Kidney glomerular epithelial cell (primary cell): ENCODE measurements around the gene LMO2.
A peak's percentile ranks its signal among the peaks of the same experiment; 100 is the strongest.

Experiments
- DNase-seq: peaks from one replicate; lab custom pipeline; 2025; lab: John Stamatoyannopoulos, UW

LMO2 gene

GRCh38 chr11:33913991-33914390 lies 22.1 kb upstream of the LMO2 start:
- no peak for DNase-seq

DNA sequence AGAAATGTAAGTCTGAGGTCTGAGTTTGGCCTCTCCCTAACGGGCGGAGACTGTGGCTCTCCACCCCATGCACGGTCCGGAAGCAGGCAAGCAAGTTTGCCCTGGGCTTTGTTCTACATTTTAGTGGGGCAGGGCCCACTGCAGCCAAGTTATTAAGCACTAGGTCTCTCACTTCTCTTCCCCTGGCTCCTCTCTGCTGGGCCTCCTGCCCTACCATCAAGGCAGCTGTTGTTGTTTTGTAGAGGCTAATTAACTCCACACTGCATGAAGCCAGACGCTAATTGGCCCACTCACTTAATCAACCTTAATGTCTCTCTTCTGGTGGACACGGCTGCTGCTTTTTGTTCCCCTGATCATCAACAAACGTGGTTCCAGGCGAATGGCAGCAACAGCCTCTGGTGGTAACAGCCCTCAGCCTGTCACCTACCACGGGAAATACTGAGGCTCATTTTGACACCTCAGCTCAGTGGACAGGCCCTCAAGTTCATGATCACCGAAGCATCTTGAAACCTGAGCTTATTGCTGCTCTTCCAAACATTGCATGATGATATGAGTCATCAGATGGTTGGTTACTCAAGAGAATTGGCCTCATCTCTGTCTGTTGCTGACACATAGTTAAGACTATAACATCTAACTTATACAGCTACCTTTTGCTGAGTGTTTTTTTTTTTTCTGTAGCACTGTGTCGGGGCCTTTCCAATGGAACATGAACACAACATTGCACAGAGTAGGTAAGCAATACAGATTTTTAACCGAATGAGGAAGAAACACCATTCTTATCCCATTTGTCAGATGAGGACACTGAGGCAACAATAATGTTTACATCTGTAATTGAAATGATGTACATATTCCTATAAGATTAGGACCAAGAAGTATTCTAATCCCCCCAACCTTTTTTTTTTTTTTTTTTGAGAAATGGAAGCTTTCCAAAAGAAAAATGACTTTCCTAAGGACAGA lies 20.8 kb upstream of the LMO2 start:
- peak; percentile 76 for DNase-seq

GRCh38 chr11:33910958-33911339 lies 19.1 kb upstream of the LMO2 start:
- DNase-seq: no peak

GRCh38 chr11:33910296-33910957 lies 18.6 kb upstream of the LMO2 start:
- DNase-seq: no peak

DNA sequence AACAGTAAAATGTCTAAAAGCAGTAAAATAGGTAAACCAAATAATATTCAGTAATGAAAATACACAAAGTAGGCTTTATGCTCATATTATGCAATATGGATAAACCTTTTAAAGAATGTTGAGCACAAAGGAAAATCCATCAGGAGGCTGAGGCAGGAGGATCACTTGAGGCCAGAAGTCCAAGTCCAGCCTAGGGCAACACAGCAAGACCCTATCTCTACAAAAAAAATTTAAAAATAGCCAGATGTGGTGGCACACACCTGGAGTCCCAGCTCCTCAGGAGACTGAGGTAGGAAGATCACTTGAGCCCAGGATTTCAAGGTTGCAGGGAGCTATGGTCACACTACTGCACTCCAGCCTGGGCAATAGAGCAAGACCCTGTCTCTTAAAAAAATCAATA lies 17.7 kb upstream of the LMO2 start:
- no peak for DNase-seq

DNA sequence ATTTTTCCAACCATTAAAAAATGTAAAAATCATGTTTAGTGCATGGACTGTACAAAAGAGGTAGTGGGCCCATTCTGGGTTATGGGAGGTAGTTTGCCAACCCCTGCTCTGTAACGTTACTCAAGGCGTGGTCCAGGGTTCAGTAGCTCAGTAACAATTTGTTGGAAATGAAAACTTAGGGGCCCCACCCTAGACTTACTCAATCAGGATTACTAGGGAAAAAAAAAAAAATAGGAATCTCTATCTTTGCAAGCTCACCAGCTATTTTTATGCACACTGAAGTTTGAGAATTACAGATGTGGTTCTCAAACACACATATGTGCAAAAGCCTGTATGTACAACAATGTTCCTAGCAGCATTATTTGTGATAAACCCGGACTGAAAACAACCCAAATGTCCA lies 17.3 kb upstream of the LMO2 start:
- DNase-seq: no peak

DNA sequence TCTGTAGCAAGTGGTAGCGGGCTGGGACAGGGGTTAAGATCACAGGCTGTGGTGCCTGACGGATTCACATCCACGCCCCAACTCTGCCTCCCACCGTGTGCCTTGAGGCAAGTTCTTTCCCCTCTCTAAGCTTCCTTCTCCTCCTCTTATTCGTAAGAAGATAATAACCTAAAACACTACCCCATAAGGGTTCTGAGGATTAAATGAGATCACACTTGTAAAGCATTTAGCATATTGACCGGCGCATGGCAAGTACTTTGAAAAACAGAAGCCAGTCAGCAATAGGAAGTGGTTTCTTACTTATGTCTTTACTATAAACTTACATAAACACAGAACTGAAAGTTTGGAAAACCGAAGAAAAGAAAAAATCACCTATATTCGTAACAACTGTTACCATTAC lies 15.5 kb upstream of the LMO2 start:
- DNase-seq: no peak

DNA sequence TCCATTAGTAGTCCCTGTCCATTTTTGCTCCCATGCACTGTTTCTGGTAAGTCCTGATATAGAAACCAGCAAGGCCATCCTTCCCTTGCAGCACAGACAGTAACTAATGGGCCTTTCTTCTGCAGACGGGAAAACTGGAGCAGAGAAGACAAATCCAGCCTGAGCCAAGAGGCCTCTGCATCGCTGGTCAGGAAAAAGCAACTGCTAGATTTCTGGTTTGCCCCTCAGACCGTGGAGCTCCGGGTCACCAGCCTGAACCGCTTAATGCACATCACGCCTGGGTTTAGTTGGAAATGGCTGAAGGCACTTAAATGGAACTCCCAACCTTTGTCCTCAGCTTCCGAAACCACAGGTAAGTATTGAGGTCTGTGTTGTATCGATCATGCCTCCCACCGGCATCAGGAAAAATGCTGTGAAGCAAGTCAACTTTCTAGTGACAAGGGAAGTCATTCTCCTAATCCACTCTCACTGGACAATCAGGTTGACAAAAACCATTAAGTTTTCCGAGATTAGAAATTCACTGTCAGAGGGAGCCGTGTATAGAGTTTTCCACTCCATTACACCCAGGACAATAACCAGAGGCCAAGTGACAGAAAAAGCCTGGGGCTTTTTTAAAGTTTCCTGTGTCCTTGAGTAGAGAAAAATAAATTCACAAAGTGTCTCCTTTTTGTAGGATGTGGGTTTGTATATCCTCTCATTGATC lies 14.8 kb upstream of the LMO2 start:
- DNase-seq: no peak

GRCh38 chr11:33904102-33904501 lies 12.2 kb upstream of the LMO2 start:
- no peak for DNase-seq

- no peak for DNase-seq
Observed at GRCh38 chr11:33900159-33900840, 8.4 kb upstream of the LMO2 start.

- DNase-seq: peak; percentile 2
Observed at GRCh38 chr11:33899400-33900037, 7.6 kb upstream of the LMO2 start.

DNA sequence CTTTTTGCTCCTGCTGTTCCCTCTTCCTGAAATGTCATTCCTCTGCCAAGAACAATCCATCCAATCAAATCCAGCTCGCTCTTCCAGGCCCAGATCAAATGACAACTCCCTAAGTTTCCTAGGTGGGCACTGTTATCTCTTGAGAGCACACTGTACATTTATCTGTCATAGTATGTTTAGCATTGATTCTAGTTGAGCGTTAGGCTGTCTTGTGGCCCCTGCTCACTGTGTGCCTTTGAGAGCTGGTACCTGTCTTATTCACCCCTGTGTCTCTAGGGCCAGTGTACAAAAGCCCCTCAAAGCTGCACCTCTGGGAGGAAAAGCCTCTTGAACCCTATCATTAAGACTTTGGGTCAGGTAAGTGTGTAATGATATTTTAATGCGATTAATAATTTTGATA lies 7.1 kb upstream of the LMO2 start:
- DNase-seq: no peak

GRCh38 chr11:33897761-33898375 lies 6.0 kb upstream of the LMO2 start:
- no peak for DNase-seq

GRCh38 chr11:33896911-33897310 lies 5.0 kb upstream of the LMO2 start:
- no peak for DNase-seq

DNA sequence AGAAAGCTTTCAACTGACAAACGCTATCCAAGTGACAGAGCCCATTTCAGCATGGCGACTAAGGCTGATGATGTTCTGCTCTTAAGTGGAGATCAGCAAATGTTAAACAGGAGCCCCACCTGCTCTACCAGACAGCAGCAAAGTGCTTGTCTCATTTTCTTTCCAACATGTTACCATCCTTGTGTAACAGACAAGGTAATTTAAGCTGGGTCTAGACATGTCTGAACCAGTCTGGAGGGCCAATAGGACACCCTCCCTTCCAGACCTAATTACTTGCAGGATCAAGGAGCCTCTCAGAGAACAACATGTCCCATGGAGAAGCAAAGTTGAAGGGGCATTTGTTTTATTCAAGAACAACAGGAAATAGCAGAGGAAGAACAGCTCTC lies 3.9 kb upstream of the LMO2 start:
- DNase-seq: no peak

GRCh38 chr11:33894398-33894746 lies 2.5 kb upstream of the LMO2 start:
- DNase-seq: no peak

DNA sequence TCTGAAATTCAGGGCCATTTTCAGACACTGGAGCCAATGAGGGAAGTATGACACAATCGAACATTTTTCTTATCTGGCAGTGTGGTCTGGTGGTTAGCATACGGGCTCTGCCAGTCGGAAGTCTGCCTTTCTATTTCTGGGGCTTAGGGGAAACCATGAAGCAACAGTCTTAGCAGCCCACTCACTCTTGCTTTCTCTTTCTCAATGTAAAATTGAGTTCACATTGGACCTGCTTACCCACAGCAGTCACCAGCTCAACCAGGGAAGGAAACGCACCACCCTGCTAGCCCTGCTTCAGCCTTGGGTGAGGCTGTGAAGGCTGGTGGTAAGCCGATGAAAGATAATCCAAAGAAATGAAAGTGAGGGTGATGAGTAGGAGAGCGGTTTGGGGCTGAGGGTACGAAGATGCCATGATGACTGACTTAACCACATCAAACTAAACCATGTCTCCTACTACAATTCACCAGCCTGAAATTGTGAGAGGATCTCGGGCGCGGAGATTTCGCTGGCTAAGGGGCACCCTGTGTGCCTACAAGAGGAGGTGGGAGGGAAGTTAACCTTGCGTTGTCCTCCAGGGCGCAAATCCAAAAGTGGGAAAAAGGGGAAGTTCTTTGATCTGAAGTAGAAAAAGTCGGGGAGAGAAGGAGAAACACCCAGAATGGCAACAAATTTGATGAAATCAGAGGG lies 2.0 kb upstream of the LMO2 start:
- no peak for DNase-seq

GRCh38 chr11:33892906-33893594 lies 1.2 kb upstream of the LMO2 start:
- no peak for DNase-seq

GRCh38 chr11:33889821-33890378 lies 2.0 kb downstream of the LMO2 start:
- no peak for DNase-seq

DNA sequence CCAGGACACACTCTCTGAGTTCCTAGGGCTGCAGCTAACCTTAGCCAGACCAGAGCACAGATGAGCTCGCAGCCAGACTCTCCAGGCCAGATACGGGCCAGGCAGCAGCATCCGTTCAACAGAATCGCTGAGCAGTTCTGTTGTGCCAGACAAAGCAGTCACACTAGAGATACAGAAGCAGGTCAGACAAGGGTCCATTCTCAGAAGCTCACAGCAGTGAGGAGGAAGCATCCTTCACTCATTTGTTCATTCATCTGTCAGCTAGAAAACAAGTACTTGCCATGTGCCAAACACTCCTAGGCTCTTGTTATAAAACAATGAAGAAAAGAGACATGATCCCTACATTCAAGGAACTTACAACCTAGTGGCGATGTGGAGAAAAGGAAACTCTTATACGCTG lies 2.6 kb downstream of the LMO2 start:
- no peak for DNase-seq
